Amygdala (tissue), 56 donors: ENCODE data around the gene RANBP9.

Experiments
- DNase-seq, 56 donors: peaks; one replicate each; lab custom pipeline; 2025; lab: John Stamatoyannopoulos, UW

RANBP9 gene

DNA sequence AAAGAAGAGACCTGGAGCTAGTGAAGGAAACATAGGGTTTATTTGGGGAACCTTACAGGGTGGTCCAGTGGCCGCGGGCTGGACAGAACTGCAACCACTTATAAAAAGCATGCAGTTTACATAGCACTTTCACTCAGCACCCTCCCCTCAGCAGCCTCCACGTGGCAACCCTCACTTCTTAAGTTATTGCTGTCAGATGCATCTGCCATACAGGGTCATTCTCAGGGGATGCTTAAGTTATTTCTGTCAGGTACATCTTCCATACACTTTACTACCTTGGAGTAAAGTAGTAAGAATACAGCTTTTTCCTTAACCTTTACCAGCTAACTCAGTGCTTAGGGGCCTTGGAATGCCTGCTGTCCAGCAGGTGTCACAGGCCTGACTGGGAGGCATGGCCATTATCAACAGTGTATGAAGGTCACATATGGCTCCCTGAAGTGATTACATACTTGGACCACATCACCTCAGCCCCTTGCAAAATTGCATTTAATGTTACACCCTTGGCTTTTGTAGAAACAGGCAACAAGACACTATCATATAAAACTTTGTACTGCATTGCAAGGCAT is 98.5 kb downstream of the RANBP9 start:
- DNase-seq: no peak

DNA sequence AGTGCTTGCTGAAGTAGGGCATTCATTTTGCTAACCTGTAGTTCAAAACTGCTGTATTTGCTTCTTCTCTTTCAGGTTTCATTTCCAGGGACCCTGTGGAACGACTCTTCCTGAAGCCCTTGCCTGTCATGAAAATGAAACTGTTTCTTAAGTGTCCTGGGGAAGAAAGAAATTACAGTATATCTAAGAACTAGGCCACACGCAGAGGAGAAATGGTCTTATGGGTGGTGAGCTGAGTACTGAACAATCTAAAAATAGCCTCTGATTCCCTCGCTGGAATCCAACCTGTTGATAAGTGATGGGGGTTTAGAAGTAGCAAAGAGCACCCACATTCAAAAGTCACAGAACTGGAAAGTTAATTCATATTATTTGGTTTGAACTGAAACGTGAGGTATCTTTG is 99.9 kb downstream of the RANBP9 start:
- DNase-seq: no peak

DNA sequence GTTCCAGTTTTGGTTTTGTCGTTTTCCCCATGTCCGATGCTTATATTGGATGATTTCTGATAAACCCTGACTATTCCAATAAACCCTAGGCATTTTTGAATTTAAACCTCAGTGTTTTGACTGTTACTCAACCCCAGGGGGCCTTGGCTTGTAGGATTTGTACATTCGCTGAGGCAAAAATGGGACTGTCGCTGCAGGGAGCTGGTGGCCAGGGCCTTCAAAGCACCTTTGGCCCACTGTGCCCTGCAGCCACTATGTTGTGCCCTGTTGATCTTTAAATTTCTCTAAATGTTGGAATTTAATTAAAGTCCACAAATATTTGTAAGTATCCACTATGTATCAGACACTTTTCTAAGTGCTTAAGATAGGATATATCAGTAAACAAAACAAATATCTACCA is 106.0 kb downstream of the RANBP9 start:
- DNase-seq: no peak

DNA sequence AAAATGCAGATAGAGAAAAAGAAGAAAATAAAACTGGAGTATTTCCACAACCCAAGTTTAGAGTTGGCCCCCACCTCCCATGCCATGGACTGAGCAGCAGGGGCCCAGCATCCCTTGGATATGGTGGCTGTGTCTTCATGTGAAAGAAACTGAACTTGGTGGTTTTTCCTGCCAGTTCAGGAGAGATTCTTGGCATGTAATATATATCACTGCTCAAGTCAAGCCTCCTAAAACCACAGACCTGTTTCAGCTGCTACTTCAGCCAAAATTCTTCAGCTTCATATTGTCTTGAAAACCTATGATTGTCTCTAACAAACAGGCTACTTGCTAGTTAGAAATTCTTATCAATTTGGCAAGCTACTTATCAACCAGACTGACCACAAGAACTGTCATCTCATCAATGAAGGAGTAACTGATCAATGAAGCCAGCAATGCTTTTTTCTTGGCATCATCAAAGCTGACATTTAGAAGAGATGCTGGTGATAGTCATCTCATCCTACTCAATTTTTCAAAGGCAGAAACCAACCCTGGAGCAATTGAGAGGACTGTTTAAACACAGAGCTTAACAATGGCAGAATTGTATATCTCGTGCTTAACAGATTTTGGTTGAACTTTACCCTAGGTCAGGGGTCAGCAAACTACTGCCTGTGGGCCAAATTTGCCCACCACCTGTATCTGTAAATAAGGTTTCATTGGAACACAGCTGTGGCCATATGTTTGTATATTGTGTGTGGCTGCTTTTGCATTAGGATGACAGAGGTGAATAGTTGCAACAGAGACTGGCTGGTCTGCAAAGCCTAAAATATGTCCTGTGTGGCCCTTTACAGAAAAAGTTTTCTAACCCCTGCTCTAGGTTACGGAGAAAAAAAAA is 106.9 kb downstream of the RANBP9 start:
- DNase-seq: no peak

DNA sequence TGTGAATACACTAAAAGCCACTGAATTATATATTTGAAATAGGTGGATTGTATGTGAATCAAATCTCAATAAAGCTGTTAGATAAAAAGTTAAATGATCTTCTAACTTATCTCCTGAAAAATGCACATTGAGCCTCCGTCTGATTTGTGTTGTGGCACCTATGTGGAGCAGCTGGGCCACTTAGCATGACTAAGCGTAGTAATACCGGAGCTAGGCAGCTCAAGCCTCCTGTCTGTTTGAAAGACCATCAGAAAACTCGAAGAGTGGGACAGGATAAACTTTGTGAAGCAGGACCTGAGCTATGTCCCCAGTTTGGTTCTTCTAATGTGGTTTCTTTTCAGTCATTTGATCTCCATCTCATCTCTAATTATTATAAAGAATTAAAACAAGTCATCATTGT is 107.5 kb downstream of the RANBP9 start:
- DNase-seq: no peak

DNA sequence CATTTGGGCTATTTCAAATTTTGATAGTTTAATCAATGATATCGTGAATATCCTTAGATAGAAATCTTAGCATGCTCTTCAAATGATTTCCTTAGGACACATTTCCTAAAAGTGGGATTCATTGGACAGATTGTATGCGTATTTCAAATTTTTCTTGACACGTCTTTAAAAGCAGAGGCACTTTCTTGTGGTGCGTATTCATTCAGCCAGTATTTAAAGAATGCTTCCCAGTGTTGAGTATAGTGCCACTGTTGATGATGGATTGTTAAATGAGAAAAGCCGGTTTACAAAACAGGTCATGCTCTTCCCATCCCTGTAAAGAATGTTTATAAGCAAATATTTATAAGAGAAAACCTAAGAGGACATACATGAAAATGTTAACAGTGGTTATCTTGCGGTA is 111.6 kb downstream of the RANBP9 start:
- no peak for DNase-seq

DNA sequence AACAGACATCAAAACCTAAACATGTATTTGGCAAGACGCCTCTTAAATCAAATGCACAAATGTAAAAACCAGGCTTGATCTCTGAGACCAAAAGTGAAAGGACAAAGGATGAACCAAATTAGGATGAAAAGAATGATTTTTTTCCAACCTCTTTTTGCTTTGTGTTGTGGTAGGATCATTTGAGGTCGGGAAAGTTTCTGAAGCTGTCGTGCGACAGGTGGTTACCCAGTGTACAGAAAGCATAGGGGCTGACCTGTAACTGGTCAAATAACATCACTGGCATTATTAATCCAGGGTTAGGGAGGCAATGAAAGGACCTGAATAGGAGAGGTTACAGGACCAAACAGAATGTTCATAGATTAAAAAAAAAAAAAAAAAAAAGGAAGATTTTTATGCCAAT is 114.6 kb downstream of the RANBP9 start:
- no peak for DNase-seq

DNA sequence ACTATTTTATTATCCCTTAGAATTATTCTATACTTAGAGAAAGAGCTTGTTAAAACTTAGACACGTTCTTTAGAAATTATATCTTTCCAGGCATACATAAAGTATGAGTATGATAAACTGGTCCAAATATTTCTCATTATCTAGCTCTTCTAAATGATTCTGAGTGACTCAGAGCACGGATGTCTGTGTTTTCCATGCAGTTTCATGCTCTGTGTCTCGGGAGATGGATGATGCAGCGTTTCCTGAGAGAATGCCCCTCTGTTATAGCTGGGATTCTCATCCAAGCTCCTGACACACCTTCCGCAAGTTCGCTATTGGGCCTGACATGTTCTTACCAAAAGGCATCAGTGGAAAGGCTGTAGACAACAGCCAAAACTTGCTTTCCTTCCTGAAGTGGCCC is 117.9 kb downstream of the RANBP9 start:
- DNase-seq: no peak

DNA sequence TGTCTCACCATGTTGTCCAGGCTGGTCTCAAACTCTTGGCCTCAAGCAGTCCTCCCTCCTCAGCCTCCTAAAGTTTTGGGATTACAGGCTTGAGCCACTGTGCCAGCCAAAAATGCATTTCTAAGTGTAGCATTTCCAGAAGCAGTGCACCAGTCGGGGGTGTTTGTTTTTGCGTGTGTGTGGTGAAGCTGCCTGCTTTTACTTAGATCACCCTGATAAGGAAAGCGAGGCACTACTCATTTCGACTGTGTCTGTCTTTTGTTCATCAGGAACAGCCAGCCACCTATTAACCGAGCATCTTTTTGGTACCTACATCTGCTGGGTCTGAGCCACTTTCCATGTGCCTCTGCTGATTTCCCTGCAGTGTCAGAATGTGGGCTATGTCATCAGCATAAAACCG is 118.5 kb downstream of the RANBP9 start:
- no peak for DNase-seq

DNA sequence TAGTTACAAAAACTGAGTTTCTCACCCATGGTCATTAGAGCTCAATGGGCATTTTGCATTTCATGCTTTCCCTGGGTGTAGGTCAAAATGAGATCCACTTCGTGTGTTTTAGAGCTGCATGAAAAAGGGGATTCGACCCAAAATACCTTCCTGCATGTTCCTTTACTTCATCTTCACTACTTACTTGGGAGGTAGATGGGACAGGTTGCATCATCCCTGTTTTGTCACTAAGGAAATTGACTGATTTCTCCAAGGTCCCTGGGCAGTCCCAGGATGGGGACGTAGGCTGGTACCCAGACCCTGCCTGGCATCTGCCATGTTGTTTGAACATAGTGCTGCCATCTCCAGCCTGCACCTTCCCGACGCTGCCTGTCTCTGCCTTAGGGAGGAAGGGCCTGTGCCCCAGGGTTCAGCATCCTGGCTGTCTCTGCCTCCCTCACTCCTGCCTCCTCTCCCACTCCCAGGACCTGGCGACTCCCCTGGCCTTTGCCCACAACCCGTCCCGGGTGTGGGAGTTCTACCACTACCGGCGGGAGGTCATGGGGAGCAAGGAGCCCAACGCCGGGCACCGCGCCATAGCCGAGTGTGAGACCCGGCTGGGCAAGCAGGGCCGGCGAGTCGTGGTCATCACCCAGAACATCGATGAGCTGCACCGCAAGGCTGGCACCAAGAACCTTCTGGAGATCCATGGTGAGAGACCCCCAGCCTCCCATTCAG is 120.3 kb downstream of the RANBP9 start:
- no peak for DNase-seq

DNA sequence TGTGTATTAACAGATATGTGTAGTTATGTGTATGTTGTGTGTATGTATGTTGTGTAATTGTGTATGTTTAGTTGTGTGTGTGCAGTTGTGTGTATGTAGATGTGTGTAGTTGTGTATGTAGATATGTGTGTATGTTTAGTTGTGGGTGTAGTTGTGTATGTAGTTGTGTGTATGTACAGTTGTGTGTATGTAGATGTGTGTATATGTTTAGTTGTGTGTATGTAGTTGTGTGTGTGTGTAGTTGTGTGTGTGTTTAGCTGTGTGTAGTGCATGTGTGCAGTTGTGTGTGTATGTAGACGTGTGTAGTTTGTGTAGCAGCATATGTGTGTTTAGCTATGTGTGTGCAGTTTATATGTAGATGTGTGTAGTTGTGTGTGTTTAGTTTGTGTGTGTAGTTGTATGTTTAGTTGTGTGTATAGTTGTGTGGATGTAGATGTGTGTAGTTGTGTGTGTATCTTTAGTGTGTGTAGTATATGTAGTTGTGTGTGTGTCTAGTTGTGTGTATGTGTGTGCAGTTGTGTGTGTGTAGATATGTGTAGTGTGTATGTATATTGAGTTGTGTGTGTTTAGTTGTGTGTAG is 121.0 kb downstream of the RANBP9 start:
- no peak for DNase-seq

DNA sequence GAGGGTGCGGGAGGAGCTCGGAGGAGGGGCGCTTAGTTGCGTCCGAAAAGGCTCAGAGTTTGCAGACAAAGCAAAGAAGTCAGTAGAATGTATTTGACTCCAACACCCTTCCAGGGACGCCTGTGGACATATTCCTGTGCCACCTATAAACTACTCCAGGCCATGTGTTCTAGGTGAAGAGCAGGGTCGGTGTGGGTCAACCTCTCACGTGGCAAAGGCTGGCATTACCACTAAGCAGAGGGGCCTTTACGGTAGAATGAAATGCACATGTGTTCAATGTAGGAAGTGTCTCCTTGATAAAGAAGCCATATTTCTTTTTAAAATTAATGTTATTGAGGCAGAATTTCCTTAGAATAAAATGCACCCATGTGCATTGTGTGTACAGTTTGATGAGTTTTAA is 121.8 kb downstream of the RANBP9 start:
- no peak for DNase-seq

DNA sequence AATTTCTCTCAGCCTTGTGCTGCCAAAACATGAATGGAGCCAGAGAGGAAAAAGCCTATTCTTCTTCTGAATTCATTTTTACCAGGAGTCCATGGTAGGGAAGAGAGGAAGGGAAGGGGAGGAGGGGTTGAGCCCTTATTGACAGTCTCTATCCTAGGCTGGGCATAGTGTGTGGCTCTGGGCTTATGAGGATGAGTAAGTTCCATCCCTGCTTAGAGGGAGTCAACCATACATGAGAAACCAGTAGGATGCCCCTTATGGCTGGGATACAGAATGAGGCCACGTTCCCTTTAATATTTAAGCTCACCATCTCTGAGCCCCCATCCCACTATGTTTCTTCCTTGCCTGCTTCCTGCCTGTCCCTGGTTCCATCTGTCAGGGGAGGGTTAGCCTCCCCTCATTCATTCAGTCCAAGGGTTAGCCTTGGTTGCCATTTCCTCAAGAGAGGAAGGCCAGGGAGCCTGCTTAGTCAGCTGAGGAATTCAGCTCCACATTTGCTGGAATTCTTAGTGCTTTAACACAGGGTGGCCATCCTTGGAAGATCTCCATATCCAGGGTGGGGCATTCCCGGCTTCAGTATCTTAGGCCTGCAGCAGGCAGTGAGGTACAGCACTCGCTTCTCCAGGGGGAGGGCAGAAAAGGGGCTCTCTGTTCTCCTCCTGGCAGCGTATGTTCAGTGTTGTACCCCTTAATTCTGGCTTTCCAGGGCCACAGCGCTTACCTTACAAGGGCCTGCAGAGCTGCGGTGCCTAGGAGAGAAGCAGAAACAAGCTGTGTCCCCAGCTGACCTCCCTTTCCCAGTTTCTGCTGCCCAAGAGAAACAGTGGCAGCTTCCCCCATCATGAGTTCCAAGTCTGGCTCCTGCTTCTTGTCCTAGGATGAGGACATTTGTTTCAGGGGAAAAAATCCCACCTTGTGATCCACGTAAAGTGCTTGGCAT is 124.8 kb downstream of the RANBP9 start:
- no peak for DNase-seq

DNA sequence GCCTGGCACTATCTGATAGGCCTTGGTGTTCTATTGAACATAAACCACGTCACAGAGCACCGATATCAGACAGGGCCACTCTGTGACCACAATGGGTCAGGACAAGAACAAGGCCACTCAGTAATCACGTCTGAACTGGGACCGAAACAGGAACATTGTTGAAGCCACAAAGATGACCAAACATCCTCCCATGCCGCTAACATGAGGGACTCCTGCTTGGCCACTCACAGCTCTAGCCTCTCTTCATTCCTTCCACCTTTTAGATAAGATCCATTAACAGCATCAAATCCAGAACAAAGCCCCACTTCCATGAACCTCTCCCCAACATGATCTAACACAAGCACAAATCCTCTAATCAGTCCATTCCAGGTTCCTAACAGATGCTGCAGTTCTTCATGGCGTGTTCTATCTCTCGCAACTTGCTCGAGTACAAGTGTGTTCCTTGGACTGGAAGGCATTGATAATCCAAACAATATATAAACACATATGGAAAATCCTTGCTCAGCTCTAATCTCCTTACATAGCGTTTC is 129.9 kb downstream of the RANBP9 start:
- peak in 6 of 56 donors; percentile 5 to 34 (median 24) for DNase-seq

DNA sequence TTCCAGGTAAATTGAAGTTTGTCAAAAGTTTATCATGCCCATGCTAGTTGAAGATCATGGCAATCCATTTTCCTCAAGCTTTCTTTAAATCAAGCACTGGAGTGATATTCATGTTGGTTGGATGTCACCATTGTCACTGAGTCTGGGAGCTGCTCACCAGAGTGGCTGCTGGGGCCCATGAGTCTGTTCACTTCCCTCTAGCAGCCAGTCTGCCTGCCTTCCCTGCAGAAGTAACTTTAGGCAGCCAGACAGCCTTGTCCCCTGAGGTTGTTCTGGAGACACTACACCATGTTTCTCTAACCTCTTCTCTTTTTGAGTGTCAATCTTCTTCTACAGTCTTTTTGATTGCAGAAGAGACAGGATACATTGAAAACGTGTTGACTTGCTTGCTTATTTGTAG is 131.7 kb downstream of the RANBP9 start:
- no peak for DNase-seq

DNA sequence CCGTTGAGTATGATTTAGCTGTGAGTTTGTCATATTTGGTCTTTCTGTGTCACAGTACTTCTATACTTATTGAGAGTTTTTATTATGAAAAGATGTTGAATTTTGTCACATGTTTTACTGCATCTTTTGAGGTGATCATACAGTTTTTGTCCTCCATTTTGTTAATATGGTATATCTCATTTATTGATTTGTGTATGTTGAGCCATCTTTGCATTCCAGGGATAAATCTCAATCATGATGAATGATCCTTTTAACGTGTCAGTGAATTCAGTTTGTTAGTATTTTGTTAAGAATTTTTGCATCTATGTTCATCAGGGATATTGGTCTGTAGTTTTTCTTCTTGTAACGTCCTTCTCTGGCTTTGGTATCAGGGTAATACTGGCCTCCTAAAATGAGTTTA is 133.7 kb downstream of the RANBP9 start:
- DNase-seq: no peak

DNA sequence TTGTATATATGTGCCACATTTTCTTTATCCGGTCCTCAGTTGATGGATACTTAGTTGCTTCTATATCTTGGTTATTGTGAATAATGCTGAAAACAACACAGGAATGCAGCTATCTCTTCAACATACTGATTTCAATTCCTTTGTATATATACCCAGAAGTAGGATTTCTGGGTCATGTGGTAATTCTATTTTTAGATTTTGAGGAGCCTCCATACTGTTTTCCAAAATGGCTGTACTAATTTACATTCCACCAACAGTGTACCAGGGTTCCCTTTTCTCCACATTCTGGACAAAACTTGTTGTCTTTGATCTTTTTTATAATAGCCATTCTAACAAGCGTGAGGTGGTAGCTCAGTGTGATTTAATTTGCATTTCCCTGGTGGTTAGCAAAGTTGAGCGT is 135.6 kb downstream of the RANBP9 start:
- no peak for DNase-seq

DNA sequence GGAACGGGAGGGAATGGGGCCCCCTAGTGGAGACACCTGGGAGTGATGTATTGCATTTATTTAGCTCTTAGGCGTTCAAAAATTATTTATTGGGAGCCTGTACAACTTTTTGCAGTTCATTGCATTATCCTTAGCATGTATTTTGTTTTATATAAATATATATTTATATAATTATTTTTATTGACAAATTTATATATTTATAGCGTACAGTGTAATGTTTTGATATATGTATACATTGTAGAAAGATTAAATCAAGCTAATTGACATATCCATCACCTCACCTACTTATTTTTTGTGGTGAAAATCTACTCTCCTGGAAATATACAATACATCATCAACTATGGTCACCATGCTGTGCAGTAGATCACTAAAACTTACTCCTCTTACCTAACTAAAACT is 136.3 kb downstream of the RANBP9 start:
- no peak for DNase-seq

DNA sequence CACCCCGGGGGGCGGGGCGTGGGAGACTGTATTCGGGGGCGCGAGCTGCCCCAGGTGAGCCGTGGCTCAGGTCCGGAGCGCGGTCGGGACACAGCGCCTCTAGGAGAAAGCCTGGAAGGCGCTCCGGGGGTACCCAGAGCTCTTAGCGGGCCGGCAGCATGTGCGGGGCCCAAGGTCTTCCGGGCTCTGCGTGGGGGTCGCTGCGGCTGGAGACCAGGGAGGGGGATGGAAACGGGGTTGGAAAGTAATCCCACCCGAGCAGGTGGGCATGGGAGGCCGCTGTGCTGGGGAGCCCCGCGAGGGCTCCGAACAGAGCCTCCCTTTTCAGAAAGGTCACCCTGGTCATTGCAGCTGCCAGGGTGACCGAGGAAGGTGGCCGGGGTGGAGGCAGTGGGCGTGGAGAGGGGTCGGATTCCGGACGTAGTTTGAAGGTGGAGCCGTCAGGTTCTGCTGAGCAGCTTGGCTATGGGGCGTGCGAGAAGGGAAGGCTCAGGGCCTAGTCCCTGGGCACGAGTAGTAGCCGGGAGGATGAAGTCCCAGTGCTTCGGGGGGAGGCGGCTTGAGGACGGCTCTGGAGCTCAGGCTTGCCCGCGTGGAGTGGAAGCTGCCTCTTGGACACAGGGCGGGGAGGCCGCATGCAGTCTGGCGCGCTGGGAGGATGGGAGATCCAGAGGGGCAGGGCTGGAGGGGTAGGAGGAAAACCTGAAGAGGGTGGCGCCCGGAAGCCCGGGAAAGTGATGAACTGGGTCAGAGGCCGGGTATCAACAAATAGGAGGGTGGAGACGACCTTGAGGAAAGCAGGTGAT is 136.9 kb downstream of the RANBP9 start, which contains the start of gene SIRT5:
Gene SIRT5, plus strand, starts transcription at position 31 of the 806 bp plus-strand sequence. CDS start 9,510 bp downstream, outside the sequence.
- DNase-seq: peak in 53 of 56 donors; percentile 19 to 84 (median 64)
